Activated T-helper 1 cell treated with anti-CD3 and anti-CD28 coated beads, Interleukin-12 subunit alpha, Interleukin-12 subunit beta, Interleukin-2, Interleukin-4 antibody, amounts not matched to agents 30 ng/mL and 10 ng/mL and 1 ng/mL, durations not matched to agents 14 hours and 24 hours and 36 hours (primary cell): ENCODE measurements around the gene HOXA10. TPM values are rescaled to one million over a fixed set of nuclear protein-coding genes. Genes with fewer than 3 reads are reported as not detected.

ENCODE experiments used
- DNase-seq: peaks from one replicate; pipeline ENCODE4 v3.0.0; 2021; ENCODE audit warnings: low spot score
- H3K27ac Mint-ChIP-seq: one replicate; pipeline ENCODE4 v1.8.0; 2021; ENCODE audit warnings: mild to moderate bottlenecking, mixed read lengths
- H3K27me3 Mint-ChIP-seq: one replicate; pipeline ENCODE4 v1.8.0; 2022; ENCODE audit warnings: mild to moderate bottlenecking, moderate library complexity, mixed read lengths; ENCODE audit not compliant: insufficient read depth
- H3K36me3 Mint-ChIP-seq: one replicate; pipeline ENCODE4 v1.8.0; 2021; ENCODE audit warnings: low read depth, mixed read lengths
- H3K4me1 Mint-ChIP-seq: one replicate; pipeline ENCODE4 v1.8.0; 2021; ENCODE audit warnings: low read depth, mixed read lengths
- H3K4me3 Mint-ChIP-seq: one replicate; pipeline ENCODE4 v1.8.0; 2021; ENCODE audit warnings: mild to moderate bottlenecking, moderate library complexity, mixed read lengths
- H3K9me3 Mint-ChIP-seq: one replicate; pipeline ENCODE4 v1.8.0; 2021; ENCODE audit warnings: mixed read lengths
- intact Hi-C: fragments of 100-400 bp; cut with micrococcal nuclease; formaldehyde crosslinking; loops from one replicate; pipeline ENCODE4 v1.15.1; 2024
- total RNA-seq: library from RNA; stranded (reverse); gene quantifications from 2 replicates; pipeline ENCODE4 v1.2.3, GENCODE V29; 2022

Gene HOXA10
- total RNA-seq, 1 donor from 2014 or later: not detected

- Mint-ChIP-seq H3K9me3 (no peaks in the 10 kb centered on the region), H3K36me3 (no peaks in the 10 kb centered on the region), H3K27me3 (peaks cover 56% of the 10 kb centered on the region), H3K27ac (no peak overlapping the region), H3K4me3 (no peak overlapping the region), H3K4me1 (peaks cover 9% of the 10 kb centered on the region)
- intact Hi-C loops: no loop called here
- DNase-seq: no peak
Observed at GRCh38 chr7:27177795-27178320, 3.7 kb upstream of the HOXA10 start.

DNA sequence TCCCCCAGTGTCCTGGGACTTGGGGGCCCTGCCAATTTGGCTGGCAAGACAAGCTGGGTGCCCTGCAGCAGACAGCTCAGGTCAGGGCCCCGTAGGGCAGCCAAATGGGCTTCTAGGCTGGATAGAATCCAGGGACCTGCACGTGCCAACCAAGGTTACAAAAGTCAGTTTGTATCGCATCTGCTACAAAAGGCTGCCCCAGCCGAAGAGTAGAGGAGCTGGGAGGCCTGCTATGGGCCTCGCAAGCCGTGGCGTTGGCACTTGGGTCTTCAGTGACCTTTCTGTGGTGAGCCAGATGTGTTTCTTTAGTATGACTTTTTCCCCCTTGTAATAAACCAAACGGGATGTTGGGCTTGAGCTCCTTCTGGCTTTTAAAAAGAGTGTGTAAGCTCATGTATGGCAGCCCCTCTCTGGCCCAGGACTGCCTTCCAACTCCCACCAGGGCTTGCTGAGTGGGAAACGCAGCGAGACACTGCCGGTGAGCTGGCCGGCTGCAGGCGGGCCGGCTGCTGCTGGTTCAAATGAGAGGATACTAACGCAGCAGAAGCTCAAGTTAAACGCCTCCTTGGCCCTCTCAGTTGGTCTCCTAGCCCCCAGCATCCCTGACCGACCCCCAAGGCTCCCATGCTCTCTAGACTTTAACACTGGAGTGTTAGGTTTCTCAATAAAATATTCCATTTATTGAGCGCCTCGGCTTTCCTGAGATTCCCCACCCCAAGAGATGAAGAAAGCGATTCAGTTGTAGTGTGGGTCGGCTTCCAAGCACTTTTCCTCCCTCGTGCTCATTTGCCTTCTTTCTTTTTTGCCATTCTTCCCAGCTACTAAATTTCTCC lies 3.1 kb upstream of the HOXA10 start:
- DNase-seq: no peak
- H3K9me3 Mint-ChIP-seq: no peaks in the 10 kb centered on the region
- no peak overlapping the region for H3K27ac Mint-ChIP-seq
- peaks cover 56% of the 10 kb centered on the region for H3K27me3 Mint-ChIP-seq
- intact Hi-C loops: no loop called here
- H3K4me3 Mint-ChIP-seq: no peak overlapping the region
- peaks cover 12% of the 10 kb centered on the region for H3K4me1 Mint-ChIP-seq
- no peaks in the 10 kb centered on the region for H3K36me3 Mint-ChIP-seq

DNA sequence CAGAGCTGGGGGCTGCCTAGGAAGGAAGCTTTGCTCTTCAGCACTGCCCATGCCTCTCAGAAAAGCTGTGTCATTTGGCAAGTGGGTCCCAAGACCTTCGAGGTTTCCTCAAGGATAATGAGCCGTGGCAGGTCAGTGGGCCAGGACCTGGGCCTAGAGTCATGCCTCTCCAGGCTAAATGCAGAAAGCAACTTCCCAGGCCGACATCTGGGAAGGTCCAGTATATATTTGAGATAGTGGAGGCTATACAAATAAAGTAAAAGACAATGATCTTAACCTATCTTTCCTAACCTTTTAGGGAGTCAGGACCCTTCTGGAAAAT lies 2.4 kb upstream of the HOXA10 start:
- no peak overlapping the region for H3K4me3 Mint-ChIP-seq
- intact Hi-C loops: no loop called here
- H3K27me3 Mint-ChIP-seq: peaks cover 61% of the 10 kb centered on the region
- no peak for DNase-seq
- peaks cover 2% of the 10 kb centered on the region for H3K36me3 Mint-ChIP-seq
- H3K9me3 Mint-ChIP-seq: no peaks in the 10 kb centered on the region
- H3K27ac Mint-ChIP-seq: no peak overlapping the region
- H3K4me1 Mint-ChIP-seq: peaks cover 17% of the 10 kb centered on the region

GRCh38 chr7:27175626-27176523 lies 1.8 kb upstream of the HOXA10 start:
- peaks cover 60% of the 10 kb centered on the region for H3K27me3 Mint-ChIP-seq
- intact Hi-C loops: no loop called here
- H3K27ac Mint-ChIP-seq: no peak overlapping the region
- peaks cover 2% of the 10 kb centered on the region for H3K36me3 Mint-ChIP-seq
- DNase-seq: no peak
- no peaks in the 10 kb centered on the region for H3K9me3 Mint-ChIP-seq
- no peak overlapping the region for H3K4me3 Mint-ChIP-seq
- H3K4me1 Mint-ChIP-seq: peaks cover 17% of the 10 kb centered on the region

GRCh38 chr7:27174874-27175625 lies 930 bp upstream of the HOXA10 start:
- H3K27ac Mint-ChIP-seq: peak overlapping the region; percentile 29
- H3K4me1 Mint-ChIP-seq: peaks cover 17% of the 10 kb centered on the region
- H3K9me3 Mint-ChIP-seq: no peaks in the 10 kb centered on the region
- intact Hi-C loops: loop anchor here (1.0 kb wide), 1 partner anchor 9 kb away; no protein-coding TSS in a partner anchor
- H3K4me3 Mint-ChIP-seq: no peak overlapping the region
- H3K36me3 Mint-ChIP-seq: peaks cover 2% of the 10 kb centered on the region
- peaks cover 62% of the 10 kb centered on the region for H3K27me3 Mint-ChIP-seq
- no peak for DNase-seq

DNA sequence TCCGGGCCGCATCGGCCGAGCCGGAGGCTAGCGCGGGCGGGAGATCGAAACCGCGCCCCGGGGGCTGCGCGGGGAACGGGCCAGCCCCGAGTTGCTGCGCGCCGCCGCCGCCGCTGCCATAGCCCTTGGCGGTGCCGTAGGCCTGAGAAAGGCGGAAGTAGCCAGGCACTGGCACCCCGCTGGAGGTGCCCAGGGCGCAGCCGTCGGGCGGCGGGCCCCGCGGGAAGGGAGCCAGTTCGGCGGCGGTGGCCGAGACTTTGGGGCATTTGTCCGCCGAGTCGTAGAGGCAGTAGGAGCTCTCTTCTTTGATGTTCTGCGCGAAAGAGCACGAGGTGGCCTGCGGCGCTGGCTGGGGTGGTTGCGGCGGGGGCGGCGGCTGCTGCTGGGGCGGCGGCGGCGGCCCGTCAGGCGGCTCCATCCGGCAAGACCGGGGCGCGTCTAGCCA lies 587 bp downstream of the HOXA10 start:
- Mint-ChIP-seq H3K4me3 (no peak overlapping the region), H3K27ac (no peak overlapping the region), H3K27me3 (peaks cover 52% of the 10 kb centered on the region), H3K9me3 (no peaks in the 10 kb centered on the region), H3K36me3 (peaks cover 4% of the 10 kb centered on the region), H3K4me1 (peaks cover 8% of the 10 kb centered on the region)
- DNase-seq: no peak
- intact Hi-C loops: loop anchor here (2.0 kb wide), 2 partner anchors 17 to 67 kb away; partner anchors contain the start of gene HOXA7

DNA sequence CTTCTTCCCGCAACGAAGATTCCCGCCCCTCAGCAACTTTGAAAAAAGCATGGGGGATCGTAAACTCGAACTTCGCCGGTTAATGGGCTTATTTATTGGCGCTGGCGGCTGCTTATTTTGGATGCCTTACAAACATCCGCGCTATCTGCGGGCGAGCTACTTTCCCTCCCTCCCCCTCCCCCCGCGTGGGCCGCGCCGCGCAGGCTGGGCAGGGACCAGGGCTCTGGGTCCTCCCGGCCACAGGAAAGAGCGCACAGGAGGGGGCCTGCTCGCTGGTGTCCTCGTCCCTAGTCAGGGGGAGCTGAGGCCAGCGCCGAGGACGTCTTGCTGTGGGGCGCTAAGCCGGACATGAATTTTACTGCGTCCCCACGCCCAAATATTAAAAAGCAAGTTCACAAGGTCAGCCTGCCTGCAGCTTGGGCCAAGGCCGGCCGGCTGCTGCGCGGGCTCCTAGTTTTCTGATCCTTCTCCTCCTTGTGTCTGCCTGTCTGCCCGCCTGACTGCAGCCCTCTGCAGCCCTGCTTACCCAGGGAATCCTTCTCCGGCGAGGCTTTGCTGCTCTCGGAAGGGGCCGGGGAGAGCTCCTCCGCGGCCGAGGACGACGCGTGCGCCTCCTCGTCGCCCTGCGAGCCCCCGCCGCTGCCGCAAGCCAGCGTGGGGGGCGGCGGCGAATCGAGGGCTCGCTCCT lies 1.2 kb downstream of the HOXA10 start:
- intact Hi-C loops: loop anchor here (2.0 kb wide), 2 partner anchors 16 to 68 kb away; partner anchors contain the start of gene HOXA7
- no peaks in the 10 kb centered on the region for H3K9me3 Mint-ChIP-seq
- H3K27me3 Mint-ChIP-seq: peaks cover 53% of the 10 kb centered on the region
- peaks cover 8% of the 10 kb centered on the region for H3K4me1 Mint-ChIP-seq
- H3K36me3 Mint-ChIP-seq: peaks cover 4% of the 10 kb centered on the region
- H3K4me3 Mint-ChIP-seq: no peak overlapping the region
- H3K27ac Mint-ChIP-seq: peak overlapping the region; percentile 92
- no peak for DNase-seq

- peak overlapping the region; percentile 92 for H3K27ac Mint-ChIP-seq
- DNase-seq: no peak
- peaks cover 8% of the 10 kb centered on the region for H3K4me1 Mint-ChIP-seq
- peaks cover 53% of the 10 kb centered on the region for H3K27me3 Mint-ChIP-seq
- H3K9me3 Mint-ChIP-seq: no peaks in the 10 kb centered on the region
- H3K36me3 Mint-ChIP-seq: peaks cover 4% of the 10 kb centered on the region
- intact Hi-C loops: loop anchor here (2.0 kb wide), 2 partner anchors 16 to 68 kb away; partner anchors contain the start of gene HOXA7
- no peak overlapping the region for H3K4me3 Mint-ChIP-seq
Observed at GRCh38 chr7:27172315-27172774, 1.8 kb downstream of the HOXA10 start.

- Mint-ChIP-seq H3K4me1 (peaks cover 8% of the 10 kb centered on the region), H3K27me3 (peaks cover 58% of the 10 kb centered on the region), H3K4me3 (peak overlapping the region; percentile 28), H3K27ac (peak overlapping the region; percentile 92), H3K36me3 (peaks cover 4% of the 10 kb centered on the region), H3K9me3 (no peaks in the 10 kb centered on the region)
- no peak for DNase-seq
- intact Hi-C loops: loop anchor here (2.0 kb wide), 2 partner anchors 15 to 69 kb away; partner anchors contain the start of gene HOXA7
Observed at GRCh38 chr7:27171637-27172314, 2.3 kb downstream of the HOXA10 start.

DNA sequence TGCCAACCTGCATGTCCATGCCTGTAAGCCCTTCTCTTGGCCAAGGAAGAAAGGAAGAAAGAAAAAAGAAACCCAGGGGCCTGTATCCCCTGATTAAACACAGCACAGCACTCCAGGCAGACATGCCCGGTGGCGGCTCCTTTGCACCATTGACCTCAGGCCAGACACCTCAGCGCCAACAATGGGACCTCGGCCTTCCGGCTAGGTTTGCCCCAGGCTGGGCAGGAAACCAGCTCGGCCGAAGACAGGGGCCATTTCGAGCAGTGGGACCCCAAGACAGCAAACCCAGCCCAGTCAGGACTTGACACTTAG lies 2.8 kb downstream of the HOXA10 start:
- Mint-ChIP-seq H3K27me3 (peaks cover 60% of the 10 kb centered on the region), H3K4me1 (peaks cover 8% of the 10 kb centered on the region), H3K36me3 (peaks cover 4% of the 10 kb centered on the region), H3K9me3 (no peaks in the 10 kb centered on the region), H3K27ac (no peak overlapping the region), H3K4me3 (no peak overlapping the region)
- intact Hi-C loops: no loop called here
- DNase-seq: no peak

DNA sequence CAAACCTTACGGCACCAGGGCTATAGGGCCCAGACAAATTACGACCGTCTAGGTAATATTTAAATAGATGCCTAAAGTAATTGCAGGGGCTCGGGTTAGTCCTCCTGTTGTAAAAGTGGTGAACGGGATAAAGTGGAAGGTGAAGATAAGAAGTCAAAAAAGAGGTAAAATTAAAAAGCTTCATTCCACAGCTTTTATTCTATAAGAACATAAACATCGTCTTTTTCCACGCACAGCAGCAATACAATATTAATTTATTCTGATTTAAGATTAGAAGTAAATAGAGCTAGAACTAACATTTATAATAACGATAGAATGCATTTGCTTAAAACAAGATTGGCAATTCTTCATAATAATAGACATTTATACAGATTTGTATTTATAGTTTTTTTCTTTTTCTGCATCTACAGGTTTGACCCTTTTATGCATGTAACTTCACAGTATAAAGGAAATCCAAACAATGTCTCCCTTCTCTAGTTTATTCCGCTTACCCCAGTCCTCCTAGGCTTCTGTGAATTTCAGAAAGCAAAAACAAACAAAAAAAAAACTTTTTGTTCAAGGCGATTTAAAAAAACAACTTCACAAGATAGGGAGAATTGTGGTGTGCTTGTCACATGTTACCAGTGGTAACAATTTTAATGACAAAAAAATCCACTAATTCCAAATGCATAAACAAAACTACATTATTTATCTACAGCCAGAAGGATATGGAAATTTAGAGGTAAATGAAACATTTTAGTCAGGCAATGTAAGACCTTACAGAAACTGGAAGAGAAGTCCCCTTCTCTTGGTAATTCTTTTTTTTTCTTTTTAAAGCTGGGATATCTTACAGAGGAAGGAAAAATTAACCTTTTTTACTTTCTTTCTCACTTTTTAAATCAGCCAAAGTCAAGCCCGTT lies 3.4 kb downstream of the HOXA10 start:
- H3K27ac Mint-ChIP-seq: no peak overlapping the region
- intact Hi-C loops: no loop called here

More for the DNA sequence above, 3.4 kb downstream of the HOXA10 start:
- no peak overlapping the region for H3K4me3 Mint-ChIP-seq
- no peak for DNase-seq
- H3K9me3 Mint-ChIP-seq: no peaks in the 10 kb centered on the region
- peaks cover 10% of the 10 kb centered on the region for H3K4me1 Mint-ChIP-seq
- H3K27me3 Mint-ChIP-seq: peaks cover 63% of the 10 kb centered on the region
- peaks cover 4% of the 10 kb centered on the region for H3K36me3 Mint-ChIP-seq
